Spleen (tissue), 11 donors: ENCODE data around the gene COL21A1. TPM values are rescaled to one million over a fixed set of nuclear protein-coding genes. Genes with fewer than 3 reads are reported as not detected.

Experiments
- DNase-seq: peaks from one replicate; pipeline ENCODE4 v3.0.0-alpha.2; 2020
- H3K27ac ChIP-seq, 8 donors: fragments of 200-600 bp; sonication (generic) in 7 of 8; 1 replicate in 4 of 8; 2 replicates in 4 of 8; pipeline versions ENCODE4 v1.5.0 to v1.8.0; 2016 to 2021; ENCODE audit warnings: inconsistent platforms in 4 of 8, mild to moderate bottlenecking in 4 of 8, moderate library complexity in 1 of 8
- H3K27me3 ChIP-seq, 7 donors: fragments of 200-600 bp; sonication (generic) in 6 of 7; replicated peaks in 1 of 7; 1 replicate in 4 of 7; 2 replicates in 3 of 7; pipeline versions ENCODE4 v1.5.0 to v1.8.0; 2016 to 2021; ENCODE audit warnings: inconsistent platforms in 3 of 7, mild to moderate bottlenecking in 1 of 7
- H3K36me3 ChIP-seq, 6 donors: fragments of 200-600 bp; sonication (generic) in 5 of 6; 1 replicate in 4 of 6; 2 replicates in 2 of 6; pipeline versions ENCODE4 v1.5.0 to v1.8.0; 2016 to 2021; ENCODE audit warnings: inconsistent platforms in 2 of 6
- H3K4me1 ChIP-seq, 6 donors: fragments of 200-600 bp; sonication (generic) in 5 of 6; 1 replicate in 3 of 6; 2 replicates in 3 of 6; pipeline versions ENCODE4 v1.5.0 to v1.8.0; 2016 to 2021; ENCODE audit warnings: inconsistent platforms in 3 of 6
- H3K4me3 ChIP-seq, 8 donors: fragments of 200-600 bp; sonication (generic) in 7 of 8; 1 replicate in 4 of 8; 2 replicates in 4 of 8; pipeline versions ENCODE4 v1.5.0 to v1.8.0; 2016 to 2021; ENCODE audit warnings: inconsistent platforms in 4 of 8, mild to moderate bottlenecking in 4 of 8, moderate library complexity in 2 of 8
- H3K9me3 ChIP-seq, 8 donors: fragments of 200-600 bp; sonication (generic) in 7 of 8; 1 replicate in 4 of 8; 2 replicates in 4 of 8; pipeline versions ENCODE4 v1.5.0 to v1.8.0; 2016 to 2021; ENCODE audit warnings: inconsistent platforms in 4 of 8
- POLR2A ChIP-seq, 3 donors: fragments of 450-650 bp; IDR thresholded peaks; one replicate each; pipeline ENCODE4 v1.5.1; 2017; ENCODE audit warnings: antibody characterized with exemption in 3 of 3, mild to moderate bottlenecking in 1 of 3
- POLR2AphosphoS5 ChIP-seq, 3 donors: sonication (generic); formaldehyde crosslinking; IDR thresholded peaks; one replicate each; pipeline ENCODE4 v1.5.1; 2017; ENCODE audit warnings: antibody characterized with exemption in 3 of 3
- whole genome bisulfite sequencing, 5 donors: extraction: QIAGEN DNeasy Blood & Tissue Kit in 3 of 5; methylation state at CpG; one replicate each; pipeline versions ENCODE4 v1.1.5 to v1.1.7; 2013 to 2018; 5-methylcytosine and 5-hydroxymethylcytosine counted together
- intact Hi-C: fragments of 100-400 bp; cut with DNase I; formaldehyde crosslinking; loops from one replicate; pipeline ENCODE4 v1.15.0; 2023; ENCODE audit warnings: low total_unique reads
- polyA plus RNA-seq, 3 donors: library from polyadenylated mRNA; stranded (reverse); fragments of 200-250 nt; gene quantifications; one replicate each; pipeline ENCODE4 v1.2.1, GENCODE V29; 2013
- total RNA-seq, 7 donors: library from RNA; depleted of rRNA in 3 of 7; stranded (reverse); fragments of >200 nt in 3 of 7; fragmentation: NEBNext Ultra II Directional in 4 of 7; extraction: Animal tissue kit (Norgen Biotek cat#: 25700) in 4 of 7; gene quantifications; one replicate each; pipeline versions ENCODE4 v1.1.0 to v1.2.1, GENCODE V29; 2016 to 2021
- TF ChIP-seq, protein P1 (sequence below), 11 experiments: fragments of 200-600 bp in 7 of 11; fragments of 450-650 bp in 4 of 11; sonication (generic) in 4 of 11; IDR thresholded peaks in 8 of 11; conservative IDR thresholded peaks in 3 of 11; 1 replicate in 7 of 11; 2 replicates in 4 of 11; pipeline versions ENCODE4 v1.4.0 to v1.8.0; 2016 to 2021; ENCODE audit warnings: antibody characterized with exemption in 11 of 11, inconsistent platforms in 4 of 11, mild to moderate bottlenecking in 1 of 11
- donor health status: healthy with polysubstance abuse.
- donor health status: DM: no; HTN: no; CAD: no; lungs with moderate emphysema.
- donor health status: DM: no; HTN: no; CAD: no.
- donor health status: Bipolar disorder and iron deficiency.
- donor health status: healthy.
- donor health status: DM: no; HTN: no; CAD: no.
- donor health status: DM: yes; HTN: yes; CAD: no.

COL21A1 gene
- total and polyA plus RNA-seq, 10 donors, result 0.13 to 2.9 (median 0.60) TPM

DNA sequence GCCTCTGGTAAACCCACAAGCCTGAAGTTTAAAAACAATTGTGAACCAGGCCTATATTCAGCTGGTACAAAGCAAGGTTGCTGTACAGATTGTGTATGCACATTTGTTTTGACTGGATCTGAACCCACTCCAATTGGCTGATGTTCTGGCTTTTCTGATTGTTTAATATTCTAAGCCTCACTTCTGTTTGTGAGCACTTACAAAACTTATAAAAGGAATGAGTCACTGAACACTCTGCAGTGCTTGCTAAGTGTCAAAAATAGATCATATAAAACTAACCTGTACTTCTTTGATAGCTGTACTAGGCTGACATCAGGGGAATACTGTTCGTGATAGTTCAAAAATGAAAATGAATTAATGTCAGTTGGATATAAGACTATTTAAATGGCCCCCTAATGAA is 12.1 kb downstream of the COL21A1 start:
- Histone ChIP-seq H3K27ac (no peak overlapping the region), H3K4me1 (no peaks in the 10 kb centered on the region), H3K4me3 (no peak overlapping the region), H3K9me3 (no peaks in the 10 kb centered on the region), H3K36me3 (no peaks in the 10 kb centered on the region), H3K27me3 (no peaks in the 10 kb centered on the region)
- intact Hi-C loops, result no loop called here
- TF ChIP-seq POLR2AphosphoS5 (IDR thresholded peaks at IDR 0.05) (no peak), POLR2A (IDR thresholded peaks at IDR 0.05) (no peak)
- TF ChIP-seq, protein P1, sequence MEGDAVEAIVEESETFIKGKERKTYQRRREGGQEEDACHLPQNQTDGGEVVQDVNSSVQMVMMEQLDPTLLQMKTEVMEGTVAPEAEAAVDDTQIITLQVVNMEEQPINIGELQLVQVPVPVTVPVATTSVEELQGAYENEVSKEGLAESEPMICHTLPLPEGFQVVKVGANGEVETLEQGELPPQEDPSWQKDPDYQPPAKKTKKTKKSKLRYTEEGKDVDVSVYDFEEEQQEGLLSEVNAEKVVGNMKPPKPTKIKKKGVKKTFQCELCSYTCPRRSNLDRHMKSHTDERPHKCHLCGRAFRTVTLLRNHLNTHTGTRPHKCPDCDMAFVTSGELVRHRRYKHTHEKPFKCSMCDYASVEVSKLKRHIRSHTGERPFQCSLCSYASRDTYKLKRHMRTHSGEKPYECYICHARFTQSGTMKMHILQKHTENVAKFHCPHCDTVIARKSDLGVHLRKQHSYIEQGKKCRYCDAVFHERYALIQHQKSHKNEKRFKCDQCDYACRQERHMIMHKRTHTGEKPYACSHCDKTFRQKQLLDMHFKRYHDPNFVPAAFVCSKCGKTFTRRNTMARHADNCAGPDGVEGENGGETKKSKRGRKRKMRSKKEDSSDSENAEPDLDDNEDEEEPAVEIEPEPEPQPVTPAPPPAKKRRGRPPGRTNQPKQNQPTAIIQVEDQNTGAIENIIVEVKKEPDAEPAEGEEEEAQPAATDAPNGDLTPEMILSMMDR (IDR thresholded peaks at IDR 0.05 in 8 of 11, conservative IDR thresholded peaks at IDR 0.05 in 3 of 11), result no peak
- 74 to 92% (median 86%) methylated on average over 1 of the region's 1 CpG for WGBS, 5 donors
- DNase-seq, result no peak

DNA sequence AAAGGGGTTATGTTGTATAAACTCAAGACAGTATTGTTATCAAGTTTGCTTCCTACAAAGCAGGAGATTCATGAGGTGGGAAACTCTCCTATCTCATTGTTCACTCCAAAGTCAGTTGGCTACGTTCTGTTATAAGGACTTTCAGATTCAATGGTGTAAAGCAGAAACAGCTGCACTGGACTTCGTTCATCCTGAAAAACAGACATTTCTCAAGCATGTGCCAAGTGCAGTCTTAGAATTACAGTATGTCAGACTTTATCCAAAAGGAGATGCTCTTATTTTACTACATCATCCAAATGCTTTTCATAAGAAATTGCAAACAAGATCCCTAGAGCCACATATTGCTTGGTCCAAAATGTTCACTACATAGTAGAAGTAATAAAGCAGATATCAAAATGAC is 14.9 kb downstream of the COL21A1 start:
- intact Hi-C loops, result no loop called here
- WGBS, 5 donors, result 69 to 77% (median 73%) methylated on average over 2 of the region's 2 CpGs
- Histone ChIP-seq H3K36me3 (no peaks in the 10 kb centered on the region), H3K4me1 (no peaks in the 10 kb centered on the region), H3K4me3 (no peak overlapping the region), H3K27me3 (no peaks in the 10 kb centered on the region), H3K27ac (no peak overlapping the region), H3K9me3 (no peaks in the 10 kb centered on the region)
- TF ChIP-seq POLR2A (IDR thresholded peaks at IDR 0.05), result no peak
- TF ChIP-seq, protein P1 (IDR thresholded peaks at IDR 0.05 in 8 of 11, conservative IDR thresholded peaks at IDR 0.05 in 3 of 11), result no peak
- no peak for TF ChIP-seq POLR2AphosphoS5 (IDR thresholded peaks at IDR 0.05)
- DNase-seq, result no peak

DNA sequence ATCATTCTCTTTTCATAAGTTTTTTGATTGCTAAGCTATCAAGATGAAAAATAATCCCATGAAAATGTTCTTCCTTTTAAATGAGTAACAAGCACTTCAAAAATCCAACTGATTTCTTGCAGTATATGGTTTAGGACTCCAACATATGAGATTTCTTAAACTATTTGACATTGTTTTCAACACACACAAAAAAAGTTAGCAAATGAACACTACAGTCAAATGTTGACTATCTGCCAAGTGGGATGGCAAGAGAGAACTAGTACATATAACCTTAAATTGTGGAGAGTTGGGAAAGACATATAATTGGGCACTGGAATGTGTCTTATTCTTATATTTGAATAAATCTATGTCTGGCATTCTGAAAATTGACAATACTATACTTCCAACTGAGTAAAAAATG is 15.6 kb downstream of the COL21A1 start:
- intact Hi-C loops, result no loop called here
- no peaks in the 10 kb centered on the region for H3K9me3 ChIP-seq
- H3K4me3 ChIP-seq, result no peak overlapping the region
- no peaks in the 10 kb centered on the region for H3K36me3 ChIP-seq
- H3K27ac ChIP-seq, result no peak overlapping the region
- H3K4me1 ChIP-seq, result no peaks in the 10 kb centered on the region
- TF ChIP-seq, protein P1 (IDR thresholded peaks at IDR 0.05 in 8 of 11, conservative IDR thresholded peaks at IDR 0.05 in 3 of 11), result no peak
- TF ChIP-seq POLR2AphosphoS5 (IDR thresholded peaks at IDR 0.05) (no peak), POLR2A (IDR thresholded peaks at IDR 0.05) (no peak)
- DNase-seq, result no peak
- H3K27me3 ChIP-seq, result no peaks in the 10 kb centered on the region

DNA sequence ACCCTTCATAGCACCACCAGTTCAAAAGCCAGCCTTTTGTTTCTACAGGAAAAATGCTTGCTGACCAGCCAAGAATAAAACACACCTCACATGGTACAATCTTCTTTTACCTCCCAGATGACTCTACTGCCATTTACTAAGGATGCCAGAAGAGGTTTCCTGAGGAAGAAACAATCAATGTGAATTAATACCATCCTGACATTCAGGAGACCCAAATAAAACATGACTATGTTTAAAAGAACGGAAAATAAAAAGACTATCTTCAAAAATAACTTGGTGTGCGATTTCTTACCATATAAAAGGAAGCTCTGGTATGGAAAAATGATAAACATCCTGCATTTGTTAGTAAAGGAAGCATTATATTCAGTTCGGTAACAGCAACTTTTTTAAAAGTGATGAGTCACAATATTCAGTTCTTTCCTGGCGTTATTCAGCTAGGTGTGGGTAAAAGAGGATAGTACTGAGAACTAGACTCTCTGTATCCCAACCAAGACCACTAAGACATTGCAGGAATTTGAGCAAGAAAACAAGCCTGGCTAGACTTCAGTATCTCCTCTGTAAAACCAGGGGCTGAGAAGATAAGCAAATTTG is 16.3 kb downstream of the COL21A1 start:
- no peaks in the 10 kb centered on the region for H3K36me3 ChIP-seq
- no peaks in the 10 kb centered on the region for H3K4me1 ChIP-seq
- WGBS, 5 donors, result 20 to 65% (median 42%) methylated on average over 4 of the region's 4 CpGs
- intact Hi-C loops, result no loop called here
- H3K4me3 ChIP-seq, result no peak overlapping the region
- no peaks in the 10 kb centered on the region for H3K27me3 ChIP-seq
- H3K27ac ChIP-seq, result no peak overlapping the region
- H3K9me3 ChIP-seq, result no peaks in the 10 kb centered on the region
- DNase-seq, result no peak
- TF ChIP-seq POLR2A (IDR thresholded peaks at IDR 0.05), result no peak
- TF ChIP-seq POLR2AphosphoS5 (IDR thresholded peaks at IDR 0.05), result no peak
- TF ChIP-seq, protein P1 (IDR thresholded peaks at IDR 0.05 in 8 of 11, conservative IDR thresholded peaks at IDR 0.05 in 3 of 11), result no peak
